Forelimb muscle (tissue), 1 donor: ENCODE data around the gene PSMB10. TPM values are rescaled to one million over a fixed set of nuclear protein-coding genes. Genes with fewer than 3 reads are reported as not detected.
"Not testable (repeated sequence)": the region's sequence is repeated elsewhere in the genome, so short reads cannot be mapped to it uniquely, and the experiment has no call there.

Experiments
- DNase-seq: peaks from one replicate; pipeline ENCODE4 v3.0.0-alpha.2; 2013; ENCODE audit warnings: low read depth
- polyA plus RNA-seq: library from polyadenylated mRNA; unstranded; fragments of 120-200 nt; gene quantifications from one replicate; pipeline ENCODE4 v1.2.1, GENCODE V29; 2013; ENCODE audit not compliant: insufficient read length

PSMB10 gene
- polyA plus RNA-seq, 1 donor = 26.0 TPM

- no peak for DNase-seq
Measured at GRCh38 chr16:67926181-67926750, 10.4 kb downstream of the PSMB10 start.

DNA sequence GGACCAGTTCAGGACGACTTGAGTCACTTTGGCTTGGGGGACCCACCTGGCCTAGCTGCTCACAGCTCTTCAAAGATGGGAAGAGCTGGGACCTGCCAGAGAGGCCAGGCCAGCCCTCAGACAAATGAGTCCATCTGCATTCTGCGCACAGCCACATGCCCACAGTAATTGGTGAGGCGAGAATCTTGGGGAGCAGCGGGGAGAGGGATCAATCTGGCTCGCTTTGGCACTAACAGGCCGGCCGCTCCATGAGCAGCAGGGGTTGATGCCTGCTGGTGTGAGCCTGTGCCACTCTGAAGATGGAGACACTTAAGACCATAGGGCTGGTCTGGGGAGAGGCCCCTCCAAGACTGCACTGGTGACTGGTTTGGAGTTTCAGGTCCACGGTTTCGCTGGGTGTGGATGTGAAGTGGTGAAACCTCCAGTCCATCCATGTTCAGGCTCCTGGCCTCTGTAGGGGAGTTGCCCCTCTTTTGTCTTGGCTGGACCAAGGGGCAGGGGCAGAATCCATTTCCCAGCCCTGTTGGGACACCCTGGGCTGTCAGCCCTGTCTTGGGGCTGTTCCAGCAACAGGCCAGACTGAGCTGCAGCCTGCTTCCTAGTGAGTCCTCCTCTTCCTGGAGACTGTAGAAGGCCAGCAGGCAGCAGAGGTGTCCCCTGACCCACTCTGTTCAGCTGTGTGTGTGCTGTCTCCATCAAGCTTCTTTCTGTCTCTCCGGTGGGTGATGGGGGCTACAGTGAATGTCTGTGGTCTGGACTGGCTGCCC, 12.3 kb downstream of the PSMB10 start:
- DNase-seq = no peak

DNA sequence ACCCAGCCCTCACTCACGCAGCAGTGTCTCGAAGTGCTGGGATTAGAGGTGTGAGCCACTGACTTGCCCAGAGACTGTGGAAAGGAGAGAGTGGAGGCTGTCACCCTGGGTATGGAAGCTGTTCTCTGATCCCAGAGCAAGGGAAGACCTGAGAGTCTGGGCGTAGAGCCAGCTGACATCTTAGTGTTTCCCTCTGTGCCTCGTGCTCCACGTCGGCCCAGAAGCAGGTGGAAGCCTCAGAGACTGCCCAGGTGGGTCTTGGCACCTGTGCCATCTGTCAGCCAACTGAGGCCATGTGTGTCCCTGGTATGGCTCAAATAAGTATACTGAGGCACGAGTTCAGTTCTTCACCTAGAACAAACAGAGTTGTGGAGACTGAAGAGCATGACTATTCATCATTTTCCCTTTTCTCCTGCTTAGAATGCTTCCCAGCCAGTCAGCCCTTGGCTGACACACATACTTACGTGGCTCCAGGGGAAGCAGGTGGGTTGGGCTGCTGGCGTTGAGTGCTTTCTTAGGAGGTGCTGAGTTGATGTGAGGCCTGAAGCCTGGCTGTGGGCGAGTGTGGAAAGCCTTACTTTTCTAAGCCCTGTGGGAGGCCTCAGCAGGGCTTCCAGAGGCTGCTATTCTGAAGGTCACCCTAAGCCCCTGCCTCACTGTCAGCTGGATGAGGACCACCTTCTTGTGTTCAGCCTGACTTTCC, 13.1 kb downstream of the PSMB10 start:
- DNase-seq = no peak

- DNase-seq = no peak
Measured at GRCh38 chr16:67922740-67923139, 13.9 kb downstream of the PSMB10 start.

- no peak for DNase-seq
Measured at GRCh38 chr16:67922221-67922620, 14.4 kb downstream of the PSMB10 start.

GRCh38 chr16:67919622-67920221, 16.9 kb downstream of the PSMB10 start:
- no peak for DNase-seq

- DNase-seq = no peak
Measured at GRCh38 chr16:67917852-67918236, 18.8 kb downstream of the PSMB10 start.

DNA sequence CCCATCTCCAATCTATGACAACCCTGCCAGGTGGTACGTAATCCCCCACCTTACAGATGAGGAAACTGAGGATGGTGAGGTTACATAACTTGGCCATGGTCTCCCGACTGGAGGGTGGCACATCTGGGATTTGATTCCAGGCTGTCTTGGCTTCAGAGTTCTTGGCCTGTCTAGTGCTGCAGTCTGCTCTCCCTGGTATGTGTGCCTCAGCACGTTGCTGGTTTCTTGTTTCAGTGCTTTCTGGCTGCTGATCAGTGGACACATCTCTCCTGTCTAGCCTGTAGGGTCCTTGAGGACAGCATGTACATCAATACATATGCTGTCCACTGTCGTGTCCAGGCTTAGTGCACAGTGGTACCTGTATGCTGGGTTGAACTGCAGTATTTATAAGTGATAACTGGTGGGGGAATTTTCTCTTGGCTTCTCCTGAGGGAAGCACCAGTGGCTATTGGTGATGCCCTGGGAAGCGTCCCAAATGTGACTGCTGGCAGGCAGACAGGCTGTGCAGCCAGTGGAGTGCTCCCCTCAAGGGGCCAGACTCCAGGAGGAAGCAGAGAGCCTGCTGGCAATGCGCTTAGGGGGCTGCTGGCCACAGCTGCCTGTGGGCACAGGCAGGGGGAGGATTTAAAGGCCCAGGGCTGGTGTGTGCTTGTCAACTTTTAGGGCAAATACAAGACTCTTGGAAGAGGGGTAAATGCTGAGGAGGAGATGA, 19.4 kb downstream of the PSMB10 start:
- DNase-seq = no peak

- DNase-seq = no peak
Measured at GRCh38 chr16:67915831-67916723, 20.6 kb downstream of the PSMB10 start.

DNA sequence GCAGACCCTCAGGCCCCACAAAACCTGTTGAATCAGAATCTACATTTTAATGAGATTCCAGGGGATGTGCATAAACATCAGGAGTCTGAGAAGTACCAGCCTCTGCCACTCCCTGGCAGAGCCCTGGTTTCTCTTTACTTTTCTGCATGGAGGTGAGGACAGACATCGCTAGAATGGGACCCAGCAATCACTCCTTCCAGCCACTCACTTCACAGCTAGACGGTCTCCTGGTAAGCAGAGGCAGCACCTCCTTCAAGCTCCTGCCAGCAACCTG, 21.2 kb downstream of the PSMB10 start:
- not testable (repeated sequence) for DNase-seq

- DNase-seq = no peak
Measured at GRCh38 chr16:67914758-67915495, 21.7 kb downstream of the PSMB10 start.

GRCh38 chr16:67910158-67910557, 26.5 kb downstream of the PSMB10 start:
- no peak for DNase-seq

- DNase-seq = no peak
Measured at GRCh38 chr16:67909056-67909742, 27.5 kb downstream of the PSMB10 start.

- no peak for DNase-seq
Measured at GRCh38 chr16:67907397-67908180, 29.1 kb downstream of the PSMB10 start.

- no peak for DNase-seq
Measured at GRCh38 chr16:67902831-67903230, 33.8 kb downstream of the PSMB10 start.

DNA sequence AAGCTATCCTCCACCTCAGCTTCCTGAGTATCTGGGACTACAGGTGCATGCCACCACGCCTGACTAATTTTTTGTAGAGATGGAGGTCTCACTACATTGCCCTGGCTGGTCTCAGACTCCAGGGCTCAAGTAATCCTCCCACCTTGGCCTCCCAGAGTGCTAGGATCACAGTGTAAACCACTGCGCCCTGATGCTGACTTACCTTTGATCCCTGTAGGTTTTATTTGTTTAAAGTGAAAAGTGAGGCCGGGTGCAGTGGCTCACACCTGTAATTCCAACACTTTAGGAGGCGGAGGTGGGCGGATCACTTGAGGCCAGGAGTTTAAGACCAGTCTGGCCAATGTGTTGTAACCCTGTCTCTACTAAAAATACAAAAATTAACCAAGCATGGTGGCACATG, 34.9 kb downstream of the PSMB10 start:
- DNase-seq = no peak

DNA sequence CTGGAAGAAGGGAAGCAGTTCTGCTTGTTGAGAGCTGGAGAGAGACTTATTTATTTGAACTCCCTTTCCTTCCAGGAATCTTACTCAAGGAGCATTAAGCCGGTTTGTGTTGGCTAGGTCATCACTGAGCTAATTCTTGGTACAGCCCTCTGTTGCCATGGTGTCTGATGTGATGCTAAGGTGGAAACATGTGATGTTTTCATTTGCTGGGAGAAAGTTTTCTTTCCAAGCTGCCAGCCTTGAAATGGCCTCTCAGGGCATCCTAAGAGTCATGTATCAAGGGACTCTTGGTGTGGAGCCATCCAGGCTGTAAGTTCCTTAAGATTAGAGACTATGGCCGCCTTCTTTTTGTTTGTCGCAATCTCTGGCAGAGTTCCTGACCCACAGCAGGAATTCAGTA, 39.4 kb downstream of the PSMB10 start:
- DNase-seq = no peak

- no peak for DNase-seq
Measured at GRCh38 chr16:67893743-67894399, 42.8 kb downstream of the PSMB10 start.
